HG03066 (cell line): ENCODE results near the gene ELMO1.

Experiments used
- ATAC-seq: cut with Tn5 transposase; IDR thresholded peaks from one replicate; pipeline ENCODE4 v1.9.1; 2021; ENCODE audit warnings: low read depth; ENCODE audit not compliant: unreplicated experiment

Gene ELMO1

DNA sequence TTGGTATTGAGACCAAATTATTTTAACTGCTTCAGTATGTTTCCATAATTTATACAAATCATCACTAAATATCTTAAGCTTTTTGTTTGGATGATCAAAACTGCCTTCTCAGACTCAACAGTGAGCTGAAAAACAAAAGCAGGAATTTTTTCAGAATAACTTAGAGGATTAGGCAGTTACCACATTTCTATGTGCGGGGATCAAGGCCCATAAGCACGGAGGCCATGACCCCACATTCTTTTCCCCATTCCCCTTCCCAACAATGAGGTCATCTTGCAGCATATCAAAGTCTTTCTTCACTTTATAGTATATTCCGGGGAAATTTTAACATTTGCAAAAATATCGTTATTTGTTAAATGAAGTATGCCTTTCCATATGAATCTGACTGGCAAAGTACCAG, 125.8 kb downstream of the ELMO1 start:
- no peak for ATAC-seq

- ATAC-seq, result no peak
These were observed 127.7 kb downstream of the ELMO1 start for GRCh38 chr7:37320848-37321468.

GRCh38 chr7:37320140-37320847, 128.4 kb downstream of the ELMO1 start:
- no peak for ATAC-seq

DNA sequence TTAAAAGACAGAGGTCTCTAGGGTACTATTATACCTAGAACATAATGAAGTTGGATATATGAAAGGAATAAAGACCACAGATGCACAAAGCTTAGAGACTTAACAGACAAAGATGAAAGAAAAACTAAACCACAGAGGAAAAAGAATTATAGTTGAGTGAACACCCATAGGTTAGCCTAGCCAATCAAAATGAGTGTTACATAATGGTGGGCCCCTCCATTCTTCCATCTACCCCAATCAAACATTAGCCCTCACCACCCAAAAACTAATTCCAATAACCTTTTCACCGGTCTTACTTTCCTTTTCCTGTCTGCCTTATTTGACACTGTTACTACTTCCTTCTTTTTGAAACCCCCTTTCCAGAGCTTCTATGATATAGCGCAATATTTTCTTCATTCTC, 130.1 kb downstream of the ELMO1 start:
- ATAC-seq, result no peak

- ATAC-seq, result no peak
These were observed 132.6 kb downstream of the ELMO1 start for GRCh38 chr7:37315772-37316715.

- ATAC-seq, result no peak
These were observed 136.1 kb downstream of the ELMO1 start for GRCh38 chr7:37312608-37313007.

DNA sequence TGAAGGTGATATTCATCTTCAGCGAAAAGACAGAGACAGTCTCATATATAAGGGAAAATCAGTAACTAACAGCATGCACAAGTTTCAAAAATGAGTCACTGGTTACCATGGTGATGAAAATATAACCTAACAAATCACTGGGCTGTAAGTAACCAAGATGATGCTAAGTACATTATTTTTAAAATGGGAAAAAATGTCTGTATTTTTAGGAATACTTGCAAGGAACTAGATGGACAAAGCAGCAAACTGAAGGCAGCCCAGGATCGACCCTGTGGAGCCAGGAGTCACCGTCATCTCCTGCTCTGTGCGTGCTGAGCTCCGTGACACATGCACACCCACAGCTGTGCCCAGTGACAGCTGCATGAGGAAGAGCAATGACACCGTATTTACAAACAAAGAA, 137.3 kb downstream of the ELMO1 start:
- no peak for ATAC-seq

GRCh38 chr7:37310327-37311080, 138.2 kb downstream of the ELMO1 start:
- no peak for ATAC-seq

DNA sequence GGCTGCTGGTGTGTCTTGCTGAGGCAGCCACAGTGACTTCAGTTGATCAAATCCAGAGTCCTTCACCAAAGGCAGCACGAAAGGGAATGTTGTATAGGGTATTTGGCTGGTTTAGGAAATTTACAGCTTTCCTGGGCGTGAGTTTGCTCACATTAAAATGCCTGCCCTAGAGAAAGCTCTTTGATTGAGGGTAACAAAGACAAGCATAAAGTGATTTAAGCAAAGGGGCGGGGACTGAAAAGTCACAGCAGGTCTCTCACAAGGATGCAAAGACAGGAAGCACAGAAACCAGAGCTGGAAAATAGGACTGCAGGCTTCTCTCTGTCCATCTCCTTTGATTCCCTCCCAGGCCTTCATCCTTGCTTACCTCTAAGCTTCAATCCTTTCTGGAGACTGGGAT, 139.2 kb downstream of the ELMO1 start:
- ATAC-seq, result no peak

- no peak for ATAC-seq
These were observed 143.7 kb downstream of the ELMO1 start for GRCh38 chr7:37304921-37305320.

- ATAC-seq, result no peak
These were observed 151.1 kb downstream of the ELMO1 start for GRCh38 chr7:37297546-37297945.

DNA sequence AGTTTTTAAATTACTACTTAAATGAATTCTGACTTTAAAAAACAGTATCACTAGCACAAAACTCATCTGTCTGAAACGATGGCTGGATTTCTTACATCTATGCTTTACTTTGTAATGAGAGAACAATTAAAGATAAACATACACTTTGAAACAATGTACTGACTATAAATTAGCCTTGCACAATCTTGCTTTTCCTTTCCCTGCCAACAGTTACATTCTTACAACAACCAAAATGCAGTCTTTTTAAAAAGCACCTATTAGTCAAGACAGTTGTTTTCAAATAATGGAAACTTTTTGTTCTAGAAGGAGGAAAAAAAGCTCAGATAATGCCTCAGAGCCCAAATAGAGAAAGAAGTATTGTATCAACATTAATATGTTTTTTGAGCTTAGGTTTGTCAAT, 153.3 kb downstream of the ELMO1 start:
- no peak for ATAC-seq

DNA sequence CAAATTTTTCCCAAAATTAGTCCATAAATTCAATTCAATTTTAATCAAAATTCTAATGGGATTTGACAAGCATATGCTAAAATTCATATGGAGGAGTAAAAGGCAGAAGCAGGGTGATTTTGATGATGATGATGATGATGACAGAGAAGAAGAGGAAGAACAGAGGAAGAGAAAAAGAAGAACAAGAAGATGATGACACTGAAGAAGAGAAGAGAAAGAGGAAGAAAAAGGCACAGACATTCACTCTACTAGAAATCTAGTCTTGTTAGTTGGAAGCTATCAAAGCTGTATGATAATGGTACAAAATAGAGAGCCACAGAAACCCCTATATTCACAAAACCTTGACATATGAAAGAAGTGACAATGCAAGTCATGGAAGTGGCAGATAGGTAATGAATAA, 157.9 kb downstream of the ELMO1 start:
- ATAC-seq, result no peak

DNA sequence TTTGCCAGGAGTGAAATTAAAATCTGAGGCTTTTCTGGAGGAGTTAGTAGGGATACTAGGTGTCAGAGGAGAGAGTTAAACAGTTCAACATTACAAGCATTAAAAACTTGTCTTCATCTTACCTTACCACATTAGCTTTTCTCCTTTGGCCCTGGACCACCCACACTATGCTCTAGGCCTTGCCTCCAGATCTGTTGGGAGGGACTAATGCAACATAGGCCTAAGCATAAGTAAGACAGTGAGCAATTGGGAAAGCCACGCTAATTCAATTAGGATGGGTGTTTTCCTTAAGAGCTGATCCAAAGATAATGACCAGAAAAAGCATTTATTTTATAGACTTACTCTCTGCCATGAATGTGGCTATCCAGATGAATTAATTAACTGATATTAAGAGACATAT, 158.9 kb downstream of the ELMO1 start:
- no peak for ATAC-seq

GRCh38 chr7:37289367-37289766, 159.3 kb downstream of the ELMO1 start:
- ATAC-seq, result no peak

GRCh38 chr7:37287131-37287855, 161.4 kb downstream of the ELMO1 start:
- peak; percentile 73 for ATAC-seq

GRCh38 chr7:37286454-37286832, 162.2 kb downstream of the ELMO1 start:
- ATAC-seq, result no peak

GRCh38 chr7:37285706-37286453, 162.8 kb downstream of the ELMO1 start:
- ATAC-seq, result no peak

DNA sequence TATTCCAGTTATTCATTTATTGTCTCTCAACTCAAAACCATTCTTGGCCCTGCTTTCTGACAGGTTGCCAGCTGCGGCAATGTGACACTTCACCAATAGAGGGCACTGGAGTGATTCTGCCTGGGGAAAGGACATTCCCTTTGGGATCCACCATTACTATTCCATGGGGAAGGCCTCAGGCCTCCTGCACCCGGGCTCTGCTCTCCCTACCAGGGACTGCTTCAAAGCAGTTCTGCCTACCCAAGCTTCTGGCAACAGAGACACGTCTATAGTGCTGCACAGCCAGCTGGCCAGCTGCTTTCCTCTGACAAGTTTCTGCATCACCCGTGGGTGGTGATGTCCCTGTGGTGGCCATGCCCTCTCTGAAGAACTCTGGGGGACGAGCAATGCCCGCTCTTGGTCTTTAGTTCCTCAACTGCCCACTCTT, 163.8 kb downstream of the ELMO1 start:
- no peak for ATAC-seq
